Activated T-helper 1 cell treated with anti-CD3 and anti-CD28 coated beads, Interleukin-2, amount 50 U/mL, for 16 hours (primary cell): ENCODE data around the gene LSM4.
A peak's percentile ranks its signal among the peaks of the same experiment; 100 is the strongest.

ENCODE experiments used
- DNase-seq, 2 donors: peaks; one replicate each; pipeline ENCODE4 v3.0.0-alpha.2; 2020; ENCODE audit warnings: low read depth in 1 of 2, low spot score in 1 of 2

The LSM4 gene

DNA sequence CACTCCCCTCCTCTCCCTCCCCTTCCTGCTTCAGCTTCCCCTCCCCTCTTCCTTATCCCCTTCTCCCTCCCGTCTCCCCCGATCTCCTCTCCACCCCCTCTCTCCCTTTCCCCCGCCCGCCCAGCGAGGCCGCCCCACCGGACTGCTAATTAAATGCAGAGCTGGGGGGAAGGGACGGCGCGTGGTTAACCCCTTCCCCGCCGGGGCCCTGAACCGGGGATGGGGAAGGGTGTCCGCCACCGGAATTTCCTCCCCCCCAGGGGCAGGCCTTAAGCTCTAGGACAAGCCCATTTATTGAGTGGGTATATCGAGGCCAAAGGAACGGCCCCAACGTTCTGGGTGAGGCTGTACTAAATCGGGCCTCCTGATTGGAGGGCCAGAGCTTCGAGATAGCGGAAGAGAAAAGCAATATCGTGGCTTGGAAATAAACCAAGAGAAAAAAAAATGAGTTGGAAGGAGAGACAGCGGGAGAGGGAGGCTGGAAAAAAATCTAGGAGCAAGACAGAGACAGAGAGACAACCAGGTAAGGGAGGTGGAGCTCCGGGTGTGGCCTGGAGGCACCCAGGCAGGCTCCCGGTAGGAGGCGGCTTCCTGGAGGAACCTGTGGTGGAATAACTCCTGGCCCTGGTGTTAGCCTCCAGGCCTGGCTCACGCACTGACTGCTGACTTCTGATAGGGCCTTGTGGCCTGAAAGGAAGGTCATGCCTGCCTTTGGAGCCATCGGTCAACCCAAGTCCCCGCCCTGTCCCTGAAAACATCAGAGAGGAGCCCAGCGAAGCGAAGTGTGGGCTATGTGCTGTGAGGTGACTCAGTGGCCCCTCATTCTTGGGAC lies 29.9 kb downstream of the LSM4 start:
- no peak for DNase-seq

DNA sequence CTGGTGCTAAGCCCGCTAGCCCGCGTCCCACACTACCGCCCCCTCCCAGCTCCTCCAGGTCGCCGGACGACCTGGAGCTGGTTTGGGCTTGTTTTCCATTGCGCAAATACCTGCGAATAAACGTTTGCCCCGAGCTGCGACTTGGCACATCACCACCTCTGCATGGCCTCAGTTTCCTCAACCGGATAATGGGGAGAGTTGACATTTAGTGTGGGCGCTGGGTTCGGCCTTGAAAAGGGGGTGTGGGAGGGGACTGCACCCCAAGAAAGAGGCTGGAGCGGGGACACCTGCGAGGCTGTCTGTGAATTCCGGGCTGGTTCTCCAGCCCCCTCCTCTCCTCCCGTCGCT lies 30.4 kb downstream of the LSM4 start:
- DNase-seq: no peak

DNA sequence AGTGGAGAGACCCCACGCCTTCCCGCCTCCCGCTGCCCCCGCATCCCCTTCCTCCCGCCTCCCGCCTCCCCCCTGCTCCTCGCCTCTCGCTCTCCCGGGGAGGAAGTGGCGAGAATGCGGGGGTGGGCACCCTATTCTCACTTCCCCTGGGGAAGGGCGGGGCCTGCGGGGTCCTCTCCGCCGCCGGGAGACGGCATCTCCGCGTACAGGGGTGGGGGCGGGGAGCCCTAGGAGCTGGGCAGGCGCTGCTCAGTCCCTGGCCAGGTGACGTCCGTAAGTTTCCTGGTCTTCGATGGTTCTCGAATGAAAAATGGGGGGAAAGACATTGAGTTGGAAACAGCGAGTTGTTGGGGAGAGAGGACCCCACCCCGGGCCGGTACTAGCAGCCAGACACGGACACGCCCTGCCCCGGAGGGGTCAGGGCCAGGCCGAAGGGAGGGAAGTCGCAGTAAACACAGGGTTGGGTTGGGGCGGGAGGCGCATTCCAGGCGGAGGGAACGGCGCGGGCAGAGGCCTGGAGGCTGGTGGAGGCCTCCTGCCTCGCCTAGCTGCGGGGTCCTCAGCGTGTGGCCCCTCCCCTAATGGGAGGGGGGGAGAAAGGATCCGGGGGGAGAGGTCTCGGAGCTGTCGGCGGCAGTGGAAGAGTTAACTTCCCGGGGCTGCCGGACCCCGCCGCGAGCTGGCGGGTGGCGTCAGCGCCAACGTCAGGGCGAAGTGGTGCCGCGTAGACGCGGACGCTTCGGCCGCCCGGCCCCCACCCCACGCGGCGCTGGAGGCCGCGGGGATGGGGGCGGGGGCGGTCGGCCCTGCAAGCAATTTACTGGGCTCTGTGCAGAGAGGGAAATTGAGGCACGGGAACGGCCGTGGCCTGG lies 31.1 kb downstream of the LSM4 start:
- DNase-seq: peak; percentile 49 to 63

DNA sequence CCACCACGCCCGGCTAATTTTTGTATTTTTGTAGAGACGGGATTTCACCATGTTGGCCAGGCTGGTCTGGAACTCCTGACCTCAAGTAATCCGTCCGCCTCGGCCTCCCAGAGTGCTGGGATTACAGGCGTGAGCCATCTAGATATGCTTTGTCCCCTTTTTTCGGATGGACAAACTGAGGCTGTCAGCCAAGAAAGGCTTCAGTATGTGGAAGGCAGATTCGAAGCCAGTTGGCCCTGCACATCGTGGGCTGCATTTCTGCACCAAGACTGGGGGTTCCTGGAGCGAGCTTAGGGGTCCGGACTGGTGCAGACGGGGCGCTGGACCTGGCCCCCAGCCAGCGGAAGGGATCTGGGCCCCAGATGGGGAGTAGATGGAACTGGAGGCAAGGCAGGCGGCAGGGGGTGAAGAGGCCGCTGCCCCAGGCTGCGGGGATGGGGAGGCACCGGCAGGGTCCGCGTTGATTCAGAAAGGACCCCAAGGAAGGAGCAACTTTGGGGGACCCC lies 31.8 kb downstream of the LSM4 start:
- no peak for DNase-seq

DNA sequence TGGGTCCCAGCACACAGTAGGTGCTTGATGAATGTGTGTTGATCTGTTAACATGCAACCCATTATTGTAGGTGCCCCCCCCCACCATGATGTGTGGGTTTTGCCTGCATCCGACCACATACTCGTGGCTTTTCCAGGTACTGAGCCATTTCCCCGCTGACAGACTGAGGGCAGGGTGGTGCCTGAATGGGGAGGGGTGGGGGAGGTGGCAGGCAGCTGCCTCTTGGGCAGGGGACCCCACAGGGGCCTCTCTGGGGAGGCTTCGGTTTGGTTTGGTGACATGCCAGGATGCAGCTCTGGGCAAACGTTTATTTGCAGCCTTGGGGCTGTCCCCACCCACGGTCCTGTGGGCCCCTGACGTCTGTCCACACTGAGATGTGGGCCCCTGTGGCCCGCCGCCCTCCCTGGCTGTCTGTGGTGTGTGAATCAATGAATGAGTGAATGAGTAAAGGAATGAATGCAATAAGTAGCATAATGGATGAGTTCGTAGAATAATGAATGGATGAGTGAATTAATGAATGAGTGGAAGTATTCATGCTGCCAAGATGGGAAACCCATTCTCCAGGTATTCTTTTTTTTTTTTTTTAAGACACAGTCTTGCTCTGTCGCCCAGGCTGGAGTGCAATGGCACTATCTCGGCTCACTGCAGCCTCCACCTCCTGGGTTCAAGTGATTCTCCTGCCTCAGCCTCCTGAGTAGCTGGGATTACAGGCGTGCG lies 32.4 kb downstream of the LSM4 start:
- DNase-seq: peak in 1 of 2 donors; percentile 79

DNA sequence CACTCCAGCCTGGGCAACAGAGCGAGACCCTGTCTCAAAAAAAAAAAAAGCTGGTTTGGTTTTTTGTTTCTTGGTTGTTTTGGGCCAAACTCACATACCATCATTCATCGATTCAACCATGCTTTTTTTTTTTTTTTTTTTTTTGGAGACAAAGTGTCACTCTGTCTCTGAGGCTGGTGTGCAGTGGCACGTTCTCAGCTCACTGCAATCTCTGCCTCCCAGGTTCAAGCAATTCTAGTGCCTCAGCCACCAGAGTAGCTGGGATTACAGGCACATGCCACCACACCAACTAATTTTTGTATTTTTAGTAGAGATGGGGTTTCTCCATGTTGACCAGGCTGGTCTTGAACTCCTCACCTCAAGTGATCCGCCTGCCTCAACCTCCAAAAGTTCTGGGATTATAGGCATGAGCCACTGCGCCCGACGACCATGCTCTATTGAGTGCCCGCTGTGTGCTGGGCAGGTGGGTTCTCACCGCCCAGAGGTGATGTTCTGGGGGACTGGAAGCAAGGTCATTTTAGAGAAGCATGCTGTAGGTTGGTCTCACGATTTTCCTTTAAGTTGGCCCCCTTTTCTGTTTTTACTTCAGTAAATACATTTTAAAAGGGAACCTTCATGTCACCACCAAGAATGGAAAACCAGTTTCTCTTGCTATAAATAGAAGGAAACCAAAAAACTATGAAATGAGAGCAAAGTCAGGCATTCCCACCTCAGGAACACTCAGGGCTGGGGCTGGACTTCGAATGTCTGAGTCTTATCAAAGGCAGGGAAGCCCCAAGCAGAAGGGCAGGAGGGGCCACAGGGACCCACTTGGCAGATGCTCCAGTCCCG lies 33.2 kb downstream of the LSM4 start:
- no peak for DNase-seq

DNA sequence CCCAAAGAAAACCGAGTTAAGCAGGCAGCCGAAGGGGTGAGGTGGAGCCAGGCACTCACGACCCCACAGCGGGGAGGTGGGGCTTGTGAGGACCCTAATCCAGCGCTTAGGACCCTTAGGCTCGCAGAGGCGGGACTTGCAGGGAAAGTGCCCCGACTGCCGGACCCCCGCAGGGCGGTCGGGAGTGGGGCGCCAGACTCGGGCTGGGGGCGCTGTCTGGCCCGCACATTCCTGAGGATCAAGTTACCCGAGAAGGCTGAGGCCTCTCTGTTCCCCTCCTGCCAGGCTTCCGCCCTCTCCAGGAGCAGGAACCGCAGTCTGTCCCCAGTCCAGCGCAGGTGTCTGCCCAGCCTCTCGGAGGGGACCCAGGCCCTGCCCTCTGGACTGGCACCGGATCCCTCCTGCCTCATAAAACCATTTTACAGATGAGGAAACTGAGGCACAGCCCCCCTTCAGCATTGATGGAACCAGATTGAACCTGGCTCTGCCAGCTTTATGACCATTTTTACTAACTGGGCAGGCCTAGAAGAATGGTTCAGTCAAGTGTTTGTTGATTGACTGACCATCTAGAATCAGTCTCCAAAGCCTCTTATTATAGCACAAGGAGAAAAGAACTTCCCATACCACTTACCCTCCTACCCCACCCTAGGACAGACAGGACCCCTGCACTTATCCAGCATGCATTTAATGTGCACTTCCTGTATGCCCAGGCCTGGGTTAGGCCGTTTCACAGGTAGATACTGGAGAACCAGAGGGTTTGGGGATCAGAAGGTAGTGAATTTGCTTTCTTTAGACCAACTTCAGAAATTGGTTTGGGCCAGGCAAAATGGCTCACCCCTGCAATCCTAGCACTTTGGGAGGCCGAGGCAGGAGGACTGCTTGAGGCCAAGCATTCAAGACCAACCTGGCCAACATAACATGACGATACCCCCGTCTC lies 34.8 kb downstream of the LSM4 start:
- DNase-seq: no peak

DNA sequence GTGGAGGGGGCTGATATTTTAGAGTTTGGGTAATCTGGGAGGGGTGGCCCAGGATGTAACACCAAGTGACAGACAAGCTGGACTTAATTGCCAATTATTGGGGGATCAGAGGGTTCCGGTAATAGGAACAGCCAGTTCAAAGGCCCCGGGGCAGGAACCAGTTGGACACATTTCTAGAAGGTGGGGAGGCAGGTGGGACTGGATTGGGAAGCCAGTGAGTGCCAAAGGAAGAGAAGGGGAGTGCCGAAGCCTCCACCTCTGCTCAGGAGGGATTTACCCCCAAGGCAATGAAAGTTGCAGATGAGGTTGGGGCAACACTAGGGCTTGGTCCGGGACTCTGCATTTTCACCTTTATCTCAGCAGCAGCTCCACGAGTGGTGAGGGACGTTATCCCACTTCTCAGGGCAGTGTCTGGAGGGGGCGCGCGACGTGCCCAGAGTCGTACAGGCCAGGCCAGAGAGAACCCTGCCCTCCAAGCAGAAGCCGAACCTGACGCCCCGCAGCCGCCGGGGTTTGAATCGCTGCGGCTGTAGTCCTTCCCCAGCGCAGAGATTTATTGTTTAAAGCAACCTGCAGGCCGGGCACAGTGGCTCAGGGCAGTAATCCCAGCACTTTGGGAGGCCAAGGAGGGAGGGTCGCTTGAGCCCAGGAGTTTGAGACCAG lies 35.8 kb downstream of the LSM4 start:
- no peak for DNase-seq

DNA sequence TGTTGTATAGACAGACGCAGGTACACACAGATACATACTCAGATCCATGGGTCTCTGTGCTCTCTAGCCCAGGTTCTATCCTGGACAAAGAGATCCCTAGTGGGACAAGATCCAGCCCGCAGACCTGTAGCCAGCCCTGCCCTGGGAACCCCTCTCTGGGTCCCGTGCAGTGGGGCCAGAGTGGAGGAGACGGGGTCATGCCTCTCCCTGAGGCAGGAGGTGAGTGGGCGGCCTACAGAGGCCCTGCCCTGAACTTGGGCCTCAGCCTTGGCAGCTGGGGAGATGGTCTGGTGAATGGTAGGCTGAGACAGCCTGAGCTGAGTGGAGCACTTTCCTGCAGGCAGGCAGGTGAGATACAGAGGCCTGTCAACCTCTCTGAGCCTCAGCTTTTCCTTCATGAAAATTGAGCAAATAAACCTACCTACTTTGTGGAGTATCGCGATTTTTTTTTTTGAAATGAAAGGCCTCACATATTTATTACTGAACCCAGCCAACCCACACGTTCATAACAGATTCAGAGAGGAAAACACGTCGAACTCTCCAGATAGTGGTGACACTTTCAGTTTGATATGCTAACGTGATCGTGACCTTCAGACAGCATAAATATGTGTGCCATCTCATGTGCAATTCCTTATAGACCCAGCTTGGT lies 38.0 kb downstream of the LSM4 start:
- DNase-seq: no peak

DNA sequence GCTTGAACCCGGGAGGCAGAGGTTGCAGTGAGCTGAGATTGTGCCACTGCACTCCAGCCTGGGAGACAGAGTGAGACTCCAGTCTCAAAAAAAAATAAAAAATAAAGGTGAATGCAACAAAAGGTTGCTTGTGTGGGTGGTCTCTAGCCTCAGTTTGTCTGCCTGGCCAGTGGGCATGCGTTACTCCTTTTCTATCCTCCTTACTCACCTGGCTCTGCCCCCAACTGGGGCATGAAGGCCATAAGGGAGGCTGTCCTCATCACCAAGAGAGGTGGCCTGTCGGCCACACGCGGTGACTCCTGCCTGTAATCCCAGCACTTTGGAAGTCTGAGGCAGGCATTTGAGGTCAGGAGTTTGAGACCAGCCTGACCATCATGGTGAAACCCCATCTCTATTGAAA lies 39.5 kb downstream of the LSM4 start:
- no peak for DNase-seq

DNA sequence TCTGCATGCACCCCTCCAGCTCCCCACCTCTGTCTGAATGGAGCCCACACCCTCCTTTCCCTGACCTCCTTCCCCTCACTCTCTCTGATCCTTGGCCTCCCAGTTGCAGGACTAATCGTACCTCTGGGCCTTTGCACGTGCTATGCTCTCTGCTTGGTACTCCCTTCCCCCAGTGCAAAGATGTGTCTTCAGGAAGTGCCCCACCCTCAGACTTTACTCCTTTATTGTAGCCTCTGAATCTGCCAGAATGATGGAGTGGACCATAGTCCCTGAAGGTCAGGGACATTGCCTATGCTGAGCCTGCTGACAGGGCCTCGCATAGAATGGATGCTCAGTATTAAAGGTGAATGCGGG lies 40.1 kb downstream of the LSM4 start:
- no peak for DNase-seq

DNA sequence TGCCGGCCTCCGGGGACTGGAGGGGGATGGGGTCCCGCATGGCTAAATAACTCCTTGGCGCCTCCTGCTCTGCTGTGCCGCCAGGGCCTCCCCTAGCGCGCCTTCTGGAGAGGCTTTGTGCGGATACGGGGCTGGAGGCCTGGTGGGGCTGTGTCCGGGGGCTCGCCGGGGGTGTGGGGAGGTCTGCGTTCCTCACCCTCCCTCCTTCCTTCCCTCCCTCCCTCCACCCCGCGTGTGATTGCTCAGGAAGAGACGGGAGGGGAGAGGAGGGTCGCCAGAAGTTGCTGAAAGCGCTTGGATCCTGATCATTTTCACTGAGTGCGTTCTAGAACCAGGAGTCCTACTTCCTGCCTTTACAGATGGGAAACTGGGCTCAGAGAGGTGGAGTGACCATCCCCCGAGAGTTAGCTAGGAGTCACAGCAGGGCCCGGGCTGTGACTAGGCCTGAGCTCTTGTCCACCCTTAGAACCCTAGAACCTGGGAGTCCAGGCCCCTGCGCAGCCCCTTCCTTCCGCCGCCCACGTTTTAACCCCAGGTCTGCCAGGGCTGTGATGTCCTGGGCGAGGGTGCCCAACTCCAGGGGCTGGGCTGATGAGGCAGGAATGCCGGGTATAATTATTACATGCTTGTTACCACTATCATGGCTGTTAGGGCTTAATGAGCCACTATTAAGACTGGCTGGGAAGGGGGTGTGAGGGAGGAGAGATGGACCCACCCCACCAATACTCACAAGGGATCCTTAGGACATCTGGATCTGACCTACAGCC lies 40.7 kb downstream of the LSM4 start:
- DNase-seq: no peak

DNA sequence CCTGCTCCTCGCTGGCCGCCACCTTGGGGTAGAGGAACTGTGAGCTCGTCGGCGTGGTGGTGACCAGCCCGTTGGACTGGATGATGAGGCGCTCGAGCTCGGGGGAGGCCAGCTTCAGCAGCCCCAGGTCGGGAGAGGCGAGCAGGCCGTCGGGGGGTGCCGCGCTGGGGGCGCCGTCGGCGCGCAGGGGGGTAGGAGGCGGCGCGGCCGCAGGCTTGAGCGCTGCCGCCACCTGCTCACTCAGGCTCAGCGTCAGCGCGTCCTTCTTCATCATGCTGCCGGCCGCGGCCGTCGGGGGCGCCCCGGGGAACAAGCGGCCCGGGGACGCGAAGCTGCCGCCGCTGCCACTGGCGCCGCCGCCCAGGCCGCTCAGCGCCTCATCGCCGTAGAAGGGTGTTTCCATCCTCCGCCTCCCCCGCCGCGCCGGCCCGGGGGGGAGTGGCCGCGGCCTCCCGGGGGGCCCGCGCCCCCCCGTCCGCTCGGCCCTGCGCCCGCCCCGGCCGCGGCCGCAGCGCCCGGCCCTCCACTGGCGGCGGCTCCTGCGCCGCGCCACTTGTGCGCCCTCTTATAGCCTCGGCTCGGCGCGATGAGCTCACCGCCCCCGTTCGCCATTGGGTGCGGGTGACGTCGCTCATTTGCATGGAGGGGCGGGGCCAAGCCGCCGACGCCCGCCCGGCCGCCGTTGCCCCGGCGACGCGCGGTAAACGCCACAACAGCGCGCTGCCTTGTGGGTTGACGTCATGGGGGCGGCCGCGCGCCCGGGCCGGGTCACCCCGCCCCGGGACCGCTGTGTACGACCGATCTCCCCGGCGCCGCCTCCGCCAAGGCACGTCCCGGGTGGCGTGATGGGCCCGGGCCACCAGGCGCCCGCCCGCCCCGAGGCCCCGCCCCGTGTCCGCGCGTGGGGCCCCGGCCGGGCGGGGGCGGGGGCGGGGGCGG lies 41.5 kb downstream of the LSM4 start, which contains the start of gene JUND:
TSS of gene JUND (minus strand) at position 541 of the 939 bp plus-strand sequence. CDS start at position 403, 138 bp downstream.
- DNase-seq: peak; percentile 88 to 98

DNA sequence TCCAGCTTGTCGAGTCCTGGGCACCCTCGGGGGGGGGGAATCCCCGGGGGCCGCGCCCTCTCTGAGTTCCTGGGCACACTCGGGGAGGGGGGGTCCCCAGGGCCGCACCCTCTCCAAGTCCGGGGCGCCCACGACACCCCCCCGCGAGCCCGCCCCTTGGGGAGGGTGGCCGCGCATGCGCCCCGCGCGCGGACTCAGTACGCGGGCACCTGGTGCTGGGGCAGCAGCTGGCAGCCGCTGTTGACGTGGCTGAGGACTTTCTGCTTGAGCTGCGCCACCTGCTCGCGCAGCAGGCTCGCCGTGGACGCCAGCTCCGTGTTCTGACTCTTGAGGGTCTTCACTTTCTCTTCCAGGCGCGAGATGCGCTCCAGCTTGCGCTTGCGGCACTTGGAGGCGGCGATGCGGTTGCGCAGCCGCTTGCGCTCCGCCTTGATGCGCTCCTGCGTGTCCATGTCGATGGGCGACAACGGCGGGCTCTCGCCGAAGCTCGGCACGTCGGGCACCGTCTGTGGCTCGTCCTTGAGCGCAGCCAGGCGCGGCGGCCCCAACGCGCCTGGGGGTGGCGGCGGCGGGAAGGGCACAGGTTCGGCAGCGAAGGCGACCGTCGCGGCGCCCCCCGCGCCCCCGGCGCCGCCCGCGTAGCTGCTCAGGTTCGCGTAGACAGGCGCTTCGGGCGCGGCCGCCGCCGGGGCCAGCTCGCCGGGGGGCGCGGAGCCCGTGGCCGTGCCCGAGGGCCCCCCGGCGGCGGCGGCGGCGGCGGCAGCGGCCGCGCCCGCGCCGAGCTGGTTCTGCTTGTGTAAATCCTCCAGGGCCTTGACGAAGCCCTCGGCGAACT lies 42.4 kb downstream of the LSM4 start:
- DNase-seq: peak; percentile 65 to 73

DNA sequence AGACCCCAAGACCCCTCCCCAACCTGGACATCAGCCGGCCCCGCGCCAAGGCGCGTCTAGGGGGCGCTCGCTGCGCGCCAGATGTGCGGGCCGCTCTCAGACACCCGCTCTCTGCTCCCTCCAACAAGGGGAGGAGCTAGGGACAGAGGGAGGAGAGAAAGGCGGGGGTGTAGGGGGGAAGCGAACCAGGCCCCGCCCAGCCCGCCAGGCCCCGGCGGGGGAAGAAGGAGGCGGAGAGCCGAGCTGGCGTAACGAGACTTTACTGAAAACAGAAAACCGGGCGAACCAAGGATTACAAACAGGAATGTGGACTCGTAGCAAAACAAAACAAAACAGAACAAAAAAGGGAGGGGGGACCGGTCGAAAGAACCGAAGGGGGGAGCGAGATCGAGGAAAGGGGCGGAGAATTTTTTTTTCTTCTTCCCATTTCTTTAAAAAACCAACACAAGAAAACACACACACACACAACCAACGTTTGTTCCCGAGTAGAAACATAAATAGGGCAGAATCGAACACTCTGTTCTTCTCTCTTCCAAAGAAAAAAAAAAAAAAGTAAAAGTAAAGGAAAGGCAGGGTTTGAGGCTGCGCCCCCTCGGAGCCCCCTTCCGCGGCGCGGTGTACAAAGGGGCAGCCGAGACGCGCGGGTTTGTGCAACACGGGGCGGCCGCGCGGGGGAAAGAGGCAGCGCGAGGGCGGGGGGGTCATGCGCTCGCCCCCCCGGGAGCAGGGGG lies 43.2 kb downstream of the LSM4 start:
- peak; percentile 84 to 87 for DNase-seq
